B cell (primary cell): ENCODE measurements around the gene ACACB.

ENCODE experiments used
- CTCF ChIP-seq: fragments of 200-600 bp; IDR thresholded peaks from one replicate; pipeline ENCODE4 v1.8.0; 2022; ENCODE audit warnings: antibody characterized with exemption, mild to moderate bottlenecking
- EZH2 ChIP-seq: IDR thresholded peaks from 2 replicates; pipeline ENCODE4 v1.6.1; 2012; ENCODE audit warnings: borderline replicate concordance, low read depth, mild to moderate bottlenecking, moderate library complexity, low read length; ENCODE audit not compliant: insufficient read depth, poor library complexity, severe bottlenecking

- no peak for TF ChIP-seq CTCF
- no peak for TF ChIP-seq EZH2
Observed at GRCh38 chr12:109286652-109287051, 170.3 kb downstream of the ACACB start.
